Heart left ventricle (tissue), 16 donors: Measurements from ENCODE around the gene RAB11FIP4. TPM values are rescaled to one million over a fixed set of nuclear protein-coding genes. Genes with fewer than 3 reads are reported as not detected.

ENCODE experiments used
- ATAC-seq, 4 donors: fragments of 200-7000 bp; cut with Tn5 transposase; one replicate each; pipeline ENCODE4 v1.9.1; 2020 to 2022; ENCODE audit warnings: moderate library complexity in 4 of 4, mild to moderate bottlenecking in 3 of 4, moderate number of reproducible peaks in 1 of 4
- DNase-seq, 5 donors: peaks; one replicate each; pipeline ENCODE4 v3.0.0-alpha.2; 2020
- H3K27ac ChIP-seq, 12 donors: fragments of 200-600 bp; sonication (generic) in 4 of 12; one replicate each; pipeline versions ENCODE4 v1.5.0 to v1.8.0; 2016 to 2022; ENCODE audit warnings: mild to moderate bottlenecking in 2 of 12
- H3K27me3 ChIP-seq, 9 donors: fragments of 200-600 bp; sonication (generic) in 2 of 9; one replicate each; pipeline versions ENCODE4 v1.5.1 to v1.8.0; 2016 to 2022; ENCODE audit warnings: mild to moderate bottlenecking in 3 of 9
- H3K36me3 ChIP-seq, 9 donors: fragments of 200-600 bp; sonication (generic) in 2 of 9; one replicate each; pipeline versions ENCODE4 v1.5.0 to v1.8.0; 2018 to 2022; ENCODE audit warnings: mild to moderate bottlenecking in 2 of 9
- H3K4me1 ChIP-seq, 12 donors: fragments of 200-600 bp; sonication (generic) in 4 of 12; one replicate each; pipeline versions ENCODE4 v1.5.0 to v1.8.0; 2016 to 2022; ENCODE audit warnings: mild to moderate bottlenecking in 3 of 12
- H3K4me3 ChIP-seq, 12 donors: fragments of 200-600 bp; sonication (generic) in 4 of 12; one replicate each; pipeline versions ENCODE4 v1.5.0 to v1.8.0; 2017 to 2022; ENCODE audit warnings: mild to moderate bottlenecking in 9 of 12, moderate library complexity in 4 of 12
- H3K9me3 ChIP-seq, 12 donors: fragments of 200-600 bp; sonication (generic) in 4 of 12; one replicate each; pipeline versions ENCODE4 v1.5.0 to v1.8.0; 2016 to 2022; ENCODE audit warnings: mild to moderate bottlenecking in 1 of 12
- CTCF ChIP-seq, 12 donors: fragments of 200-600 bp; sonication (generic) in 4 of 12; IDR thresholded peaks; one replicate each; pipeline versions ENCODE4 v1.5.0 to v1.8.0; 2018 to 2022; ENCODE audit warnings: antibody characterized with exemption in 12 of 12, mild to moderate bottlenecking in 5 of 12
- POLR2A ChIP-seq, 2 donors: fragments of 450-650 bp; IDR thresholded peaks; one replicate each; pipeline ENCODE4 v1.6.1; 2017; ENCODE audit warnings: antibody characterized with exemption in 2 of 2, mild to moderate bottlenecking in 2 of 2, moderate library complexity in 2 of 2
- WGBS, 4 donors: extraction: QIAGEN DNeasy Blood & Tissue Kit in 2 of 4; methylation state at CpG; one replicate each; pipeline versions ENCODE4 v1.1.5 to v1.1.7; 2013 to 2018; 5-methylcytosine and 5-hydroxymethylcytosine counted together
- intact Hi-C, 10 donors: fragments of 100-400 bp; cut with DNase I; formaldehyde crosslinking; loops; one replicate each; pipeline versions ENCODE4 v1.11.1 to v1.14.2; 2022
- polyA plus RNA-seq, 2 donors: library from polyadenylated mRNA; stranded (reverse); fragments of 200-250 nt; gene quantifications; one replicate each; pipeline ENCODE4 v1.2.3, GENCODE V29; 2013
- total RNA-seq, 9 donors: library from RNA; depleted of rRNA in 2 of 9; stranded (reverse); fragments of >200 nt in 2 of 9; fragmentation: NEBNext Ultra II Directional in 3 of 9; extraction: Animal tissue kit (Norgen Biotek cat#: 25700) in 3 of 9; gene quantifications; one replicate each; pipeline versions ENCODE4 v1.1.0 to v1.2.4, GENCODE V29; 2016 to 2023
- donor health status: ischemic (EF 13 %, LVEDD 7.1; RV severe dilation, severe dysfunction).
- donor health status: healthy with polysubstance abuse.
- donor health status: DM: no; HTN: yes; CAD: no.
- donor health status: DM: no; HTN: no; CAD: no.
- donor health status: ischemic (EF 25% LVEDD 6.9; RV normal size, moderate dysfunction).
- donor health status: ischemic (EF 25% LVEDD 5.7; RV mildly dilated, moderate dysfunction).
- donor health status: healthy.
- donor health status: DM: yes; HTN: yes; CAD: no.
- donor health status: ischemic (EF 35%, LVEDD 5.7; RV mildly dilated, moderate dysfunction).
- donor health status: nonischemic (EF 11% LVEDD 7.7; RV severe dilation, severe dysfunction).
- donor health status: DM: yes; HTN: yes; CAD: no.
- donor health status: PGD.
- donor health status: ischemic (EF 29% LVEDD 5.4; RV normal size, mild dysfunction).
- donor health status: nonischemic (EF 23%, LVEDD 6.1; RV moderate dilation, normal function).

RAB11FIP4 gene
- total and polyA plus RNA-seq, 11 donors: 1.5 to 13.7 (median 8.3) TPM

DNA sequence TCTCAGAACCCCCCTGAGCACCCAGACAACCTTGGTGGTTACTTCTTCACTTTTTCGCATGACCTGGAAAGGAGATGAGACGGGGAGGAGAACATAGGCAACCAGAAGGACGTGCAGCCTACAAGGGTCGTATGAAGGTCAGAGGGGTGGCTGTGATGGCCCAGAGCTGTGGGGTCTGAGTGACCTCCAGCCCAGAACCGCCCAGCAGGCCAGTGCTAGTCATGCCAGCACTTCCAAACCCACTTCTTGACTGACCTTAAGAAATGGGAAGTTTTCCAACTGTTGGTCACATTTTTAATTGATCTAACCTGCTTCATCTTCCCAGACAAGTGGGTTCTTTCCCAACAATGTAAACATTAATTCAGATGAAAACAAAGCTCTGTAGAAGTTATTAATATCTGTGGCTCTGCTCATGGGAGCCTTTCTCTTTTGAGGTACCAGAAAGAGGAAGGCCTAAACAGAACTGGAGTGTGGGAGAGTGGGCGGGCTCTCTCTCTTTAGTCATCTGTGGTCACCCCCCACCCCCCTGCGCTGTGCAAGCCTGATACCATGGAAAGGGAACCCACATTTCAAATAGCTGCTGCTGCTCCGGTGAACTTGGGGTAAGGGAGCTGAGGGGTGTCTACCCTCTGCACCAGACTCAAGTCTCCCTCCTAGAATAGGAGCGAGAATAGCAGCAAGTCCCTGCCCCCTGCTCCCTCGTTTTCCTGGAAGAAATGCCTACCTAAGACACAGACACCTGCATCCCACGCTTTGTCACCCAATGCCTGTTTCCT lies 101.6 kb downstream of the RAB11FIP4 start:
- Histone ChIP-seq H3K4me1 (peaks cover 0 to 84% (median 5%) of the 10 kb centered on the region in 12 donors), H3K27ac (peak overlapping the region in 2 of 12 donors; percentile 19 to 88), H3K9me3 (no peaks in the 10 kb centered on the region), H3K36me3 (no peaks in the 10 kb centered on the region), H3K4me3 (peak overlapping the region in 1 of 12 donors; percentile 25), H3K27me3 (peaks cover 0 to 9% (median 0%) of the 10 kb centered on the region in 9 donors)
- peak in 2 of 4 donors; percentile 33 to 43 for ATAC-seq
- intact Hi-C loops: no loop called here
- DNase-seq: peak in 4 of 5 donors; percentile 45 to 63 (median 53)
- 77 to 85% (median 84%) methylated on average over 11 of the region's 11 CpGs for WGBS, 4 donors
- no peak for TF ChIP-seq POLR2A (IDR thresholded peaks at IDR 0.05)
- no peak for TF ChIP-seq CTCF (IDR thresholded peaks at IDR 0.05)

GRCh38 chr17:31493656-31494155 lies 102.2 kb downstream of the RAB11FIP4 start:
- no peaks in the 10 kb centered on the region for H3K36me3 ChIP-seq
- no peak for DNase-seq
- peak overlapping the region in 1 of 12 donors; percentile 25 for H3K4me3 ChIP-seq
- peak overlapping the region in 1 of 12 donors; percentile 88 for H3K27ac ChIP-seq
- TF ChIP-seq POLR2A (IDR thresholded peaks at IDR 0.05): no peak
- TF ChIP-seq CTCF (IDR thresholded peaks at IDR 0.05): no peak
- WGBS, 4 donors: 84 to 94% (median 87%) methylated on average over 9 of the region's 9 CpGs
- H3K4me1 ChIP-seq: peaks cover 0 to 79% (median 2%) of the 10 kb centered on the region in 12 donors
- H3K27me3 ChIP-seq: peaks cover 0 to 5% (median 0%) of the 10 kb centered on the region in 9 donors
- intact Hi-C loops: no loop called here
- ATAC-seq: no peak
- H3K9me3 ChIP-seq: no peaks in the 10 kb centered on the region

DNA sequence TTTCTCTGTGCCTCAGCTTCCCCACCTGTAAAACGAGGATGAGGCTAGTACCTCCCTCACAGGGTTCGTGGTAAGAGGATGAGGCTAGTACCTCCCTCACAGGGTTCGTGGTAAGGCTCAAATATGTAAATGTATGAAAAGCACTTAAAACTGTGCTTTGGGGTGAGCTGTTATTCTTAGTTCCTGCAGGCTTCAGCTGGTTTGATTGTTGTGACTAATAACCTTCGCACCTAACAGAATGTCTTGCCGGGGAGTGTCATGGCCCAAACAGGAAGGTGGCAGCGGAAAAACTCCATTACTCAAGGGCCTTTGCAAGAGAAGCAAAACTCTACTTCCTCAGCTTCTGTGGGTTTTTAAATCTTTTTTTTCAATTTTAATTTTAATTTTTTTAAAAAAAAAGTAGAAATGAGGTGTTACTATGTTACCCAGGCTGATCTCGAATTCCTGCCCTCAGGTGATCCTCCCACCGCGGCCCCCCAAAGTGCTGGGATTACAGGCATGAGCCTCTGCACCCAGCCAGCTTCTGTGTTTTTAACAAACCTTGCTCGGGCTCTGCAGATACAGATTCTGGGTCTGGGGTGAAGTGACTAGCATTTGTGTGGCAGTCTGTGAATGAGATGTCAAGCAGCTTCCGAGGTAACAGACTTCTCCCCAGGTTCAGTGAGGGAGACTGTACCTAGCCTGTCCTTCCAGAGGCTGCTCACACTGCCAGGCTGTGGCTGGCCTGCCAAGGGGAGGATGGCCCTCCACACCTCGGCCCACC lies 103.0 kb downstream of the RAB11FIP4 start:
- H3K4me1 ChIP-seq: peaks cover 0 to 71% (median 0%) of the 10 kb centered on the region in 12 donors
- H3K4me3 ChIP-seq: no peak overlapping the region
- H3K9me3 ChIP-seq: no peaks in the 10 kb centered on the region
- 70 to 76% (median 74%) methylated on average over 11 to 12 of the region's 12 CpGs for WGBS, 4 donors
- H3K27ac ChIP-seq: peak overlapping the region in 5 of 12 donors; percentile 11 to 88 (median 28)
- no peaks in the 10 kb centered on the region for H3K36me3 ChIP-seq
- peak in 1 of 5 donors; percentile 31 for DNase-seq
- H3K27me3 ChIP-seq: no peaks in the 10 kb centered on the region
- no peak for TF ChIP-seq POLR2A (IDR thresholded peaks at IDR 0.05)
- TF ChIP-seq CTCF (IDR thresholded peaks at IDR 0.05): no peak
- peak in 1 of 4 donors; percentile 4 for ATAC-seq
- intact Hi-C loops: no loop called here
